Astrocyte of the spinal cord (primary cell): ENCODE results near the gene MAF.

Experiments
- DNase-seq: peaks from one replicate; pipeline ENCODE4 v3.0.0; 2011; ENCODE audit warnings: low read depth, low spot score
- H3K4me3 ChIP-seq: 2 replicates; pipeline ENCODE4 v1.5.1; 2011; ENCODE audit warnings: low read depth, mild to moderate bottlenecking, low read length, moderate library complexity
- CTCF ChIP-seq: IDR thresholded peaks from 2 replicates; pipeline ENCODE4 v1.5.1; 2012; ENCODE audit warnings: low read depth, mild to moderate bottlenecking, low read length, inconsistent platforms
- in situ Hi-C: cut with HindIII; loops from 2 replicates; pipeline ENCODE4 v1.10.0; 2017; ENCODE audit warnings: low sequenced_read_pairs

MAF gene

GRCh38 chr16:79628988-79629387 is 28.5 kb upstream of the MAF start:
- TF ChIP-seq CTCF = no peak
- H3K4me3 ChIP-seq = no peak overlapping the region
- no peak for DNase-seq
- in situ Hi-C loops = no loop called here

GRCh38 chr16:79628501-79628975 is 28.0 kb upstream of the MAF start:
- no peak for TF ChIP-seq CTCF
- no peak overlapping the region for H3K4me3 ChIP-seq
- peak; percentile 95 for DNase-seq
- in situ Hi-C loops = no loop called here

- in situ Hi-C loops = no loop called here
- DNase-seq = no peak
- TF ChIP-seq CTCF = no peak
- H3K4me3 ChIP-seq = no peak overlapping the region
These were observed 26.6 kb upstream of the MAF start for GRCh38 chr16:79627092-79627491.

- H3K4me3 ChIP-seq = no peak overlapping the region
- in situ Hi-C loops = no loop called here
- TF ChIP-seq CTCF = no peak
- no peak for DNase-seq
These were observed 25.2 kb upstream of the MAF start for GRCh38 chr16:79625738-79626137.

GRCh38 chr16:79623824-79624223 is 23.3 kb upstream of the MAF start:
- in situ Hi-C loops = no loop called here
- no peak for DNase-seq
- no peak overlapping the region for H3K4me3 ChIP-seq
- no peak for TF ChIP-seq CTCF

GRCh38 chr16:79623062-79623461 is 22.5 kb upstream of the MAF start:
- H3K4me3 ChIP-seq = no peak overlapping the region
- no peak for DNase-seq
- no peak for TF ChIP-seq CTCF
- in situ Hi-C loops = no loop called here

GRCh38 chr16:79621027-79621426 is 20.5 kb upstream of the MAF start:
- TF ChIP-seq CTCF = no peak
- DNase-seq = no peak
- in situ Hi-C loops = no loop called here
- no peak overlapping the region for H3K4me3 ChIP-seq
